WTC11 (cell line): Measurements from ENCODE around the gene ASTN2. TPM values are rescaled to one million over a fixed set of nuclear protein-coding genes. Genes with fewer than 3 reads are reported as not detected.

Experiments
- ATAC-seq: fragments of 200-7000 bp; cut with Tn5 transposase; 2 replicates; pipeline ENCODE4 v1.10.0; 2021; ENCODE audit warnings: mild to moderate bottlenecking, moderate library complexity
- CTCF ChIA-PET: fragments of 300-600 bp; sonication (Branson Sonifier 250); formaldehyde crosslinking; loops from one replicate; lab custom pipeline; 2021; ENCODE audit warnings: antibody characterized with exemption; lab: Charles Lee
- POLR2A ChIA-PET: fragments of 350-600 bp; sonication (Branson Sonifier 250); formaldehyde crosslinking; loops from one replicate; lab custom pipeline; 2021; ENCODE audit warnings: antibody characterized with exemption; lab: Charles Lee
- DNase-seq: peaks from one replicate; pipeline ENCODE4 v3.0.0; 2021; ENCODE audit warnings: low spot score
- H3K27ac Mint-ChIP-seq: 2 replicates; pipeline ENCODE4 v1.8.0; 2021; ENCODE audit warnings: mixed read lengths
- H3K27me3 Mint-ChIP-seq: 2 replicates; pipeline ENCODE4 v1.8.0; 2021; ENCODE audit warnings: low read depth, mild to moderate bottlenecking, moderate library complexity, mixed read lengths
- H3K36me3 Mint-ChIP-seq: 2 replicates; pipeline ENCODE4 v1.8.0; 2021; ENCODE audit warnings: mixed read lengths
- H3K4me1 Mint-ChIP-seq: 2 replicates; pipeline ENCODE4 v1.8.0; 2022; ENCODE audit warnings: mixed read lengths
- H3K4me3 Mint-ChIP-seq: 2 replicates; pipeline ENCODE4 v1.8.0; 2021; ENCODE audit warnings: mild to moderate bottlenecking, moderate library complexity, mixed read lengths
- H3K9me3 Mint-ChIP-seq: 2 replicates; pipeline ENCODE4 v1.8.0; 2021; ENCODE audit warnings: mixed read lengths
- CDX4 ChIP-seq: fragments of 250-450 bp; sonication (Bioruptor Pico); IDR thresholded peaks from 2 replicates; pipeline ENCODE4 v1.9.0; 2021; ENCODE audit warnings: moderate library complexity, mild to moderate bottlenecking, inconsistent platforms, borderline replicate concordance
- E2F4 ChIP-seq: sonication (generic); formaldehyde crosslinking; IDR thresholded peaks from 2 replicates; pipeline ENCODE4 v1.8.1; 2022; ENCODE audit warnings: low read depth, mild to moderate bottlenecking, moderate library complexity, missing genetic modification reagents, borderline replicate concordance
- FOXP4 ChIP-seq: sonication (generic); formaldehyde crosslinking; IDR thresholded peaks from 2 replicates; pipeline ENCODE4 v1.8.0; 2022; ENCODE audit warnings: mild to moderate bottlenecking, missing genetic modification reagents
- JAZF1 ChIP-seq: fragments of 250-450 bp; sonication (Bioruptor Pico); IDR thresholded peaks from 2 replicates; pipeline ENCODE4 v1.9.0; 2021; ENCODE audit warnings: moderate library complexity, mild to moderate bottlenecking, inconsistent platforms
- NR1H2 ChIP-seq: sonication (generic); formaldehyde crosslinking; IDR thresholded peaks from 2 replicates; pipeline ENCODE4 v1.9.0; 2021; ENCODE audit warnings: mild to moderate bottlenecking, moderate library complexity, missing genetic modification reagents
- SOX15 ChIP-seq: fragments of 250-450 bp; sonication (Bioruptor Pico); IDR thresholded peaks from 2 replicates; pipeline ENCODE4 v1.9.0; 2021; ENCODE audit warnings: mild to moderate bottlenecking
- STAT6 ChIP-seq: sonication (generic); formaldehyde crosslinking; conservative IDR thresholded peaks from 2 replicates; pipeline ENCODE4 v1.8.1; 2023; ENCODE audit warnings: mild to moderate bottlenecking, low read depth, missing genetic modification reagents, moderate library complexity
- ZBTB21 ChIP-seq: sonication (generic); formaldehyde crosslinking; IDR thresholded peaks from 2 replicates; pipeline ENCODE4 v1.8.1; 2023; ENCODE audit warnings: mild to moderate bottlenecking, missing genetic modification reagents, borderline replicate concordance
- ZNF121 ChIP-seq: sonication (generic); formaldehyde crosslinking; IDR thresholded peaks from 2 replicates; pipeline ENCODE4 v1.8.0; 2023; ENCODE audit warnings: missing genetic modification reagents
- ZNF219 ChIP-seq: sonication (generic); formaldehyde crosslinking; IDR thresholded peaks from 2 replicates; pipeline ENCODE4 v1.8.0; 2023; ENCODE audit warnings: missing genetic modification reagents, mild to moderate bottlenecking, borderline replicate concordance
- ZNF263 ChIP-seq: sonication (generic); formaldehyde crosslinking; IDR thresholded peaks from 2 replicates; pipeline ENCODE4 v1.8.1; 2022; ENCODE audit warnings: low read depth, mild to moderate bottlenecking, moderate library complexity, missing genetic modification reagents
- ZNF396 ChIP-seq: fragments of 250-450 bp; sonication (Bioruptor Pico); IDR thresholded peaks from 2 replicates; pipeline ENCODE4 v1.8.0; 2021; ENCODE audit warnings: mild to moderate bottlenecking, moderate library complexity, borderline replicate concordance
- ZNF425 ChIP-seq: fragments of 250-450 bp; sonication (Bioruptor Pico); conservative IDR thresholded peaks from 2 replicates; pipeline ENCODE4 v1.9.0; 2021; ENCODE audit warnings: mild to moderate bottlenecking
- ZNF532 ChIP-seq: fragments of 250-450 bp; sonication (Bioruptor Pico); IDR thresholded peaks from 2 replicates; pipeline ENCODE4 v1.9.0; 2021; ENCODE audit warnings: mild to moderate bottlenecking, borderline replicate concordance
- total RNA-seq: library from RNA; stranded (reverse); gene quantifications from 3 replicates; pipeline ENCODE4 v1.2.3, GENCODE V29; 2021

Gene ASTN2
- total RNA-seq, 1 experiment from 2014 or later = 16.2 TPM

- TF ChIP-seq STAT6 (CRISPR knock-in tag) (no peak), SOX15 (CRISPR knock-in tag) (no peak), ZNF532 (CRISPR knock-in tag) (no peak), JAZF1 (no peak), NR1H2 (CRISPR knock-in tag) (no peak)
Measured at GRCh38 chr9:116493183-116493860, 921.5 kb downstream of the ASTN2 start (continued).

GRCh38 chr9:116491659-116492058 is 923.2 kb downstream of the ASTN2 start:
- Mint-ChIP-seq H3K4me1 (peaks cover 39% of the 10 kb centered on the region), H3K4me3 (no peak overlapping the region), H3K27me3 (peaks cover 5% of the 10 kb centered on the region; the same call in 1 of the 2 replicates), H3K9me3 (0 out of 2 replicates have a peak, but pooled peaks cover 3% of the 10 kb centered on the region), H3K36me3 (no peaks in the 10 kb centered on the region), H3K27ac (no peak overlapping the region)
- DNase-seq (no peak), ATAC-seq (no peak)
- TF ChIP-seq ZNF425 = no peak
- no peak for TF ChIP-seq E2F4
- TF ChIP-seq ZNF396 (CRISPR knock-in tag) = no peak
- no peak for TF ChIP-seq FOXP4
- no peak for TF ChIP-seq ZNF219 (CRISPR knock-in tag)
- no peak for TF ChIP-seq ZBTB21
- TF ChIP-seq ZNF532 (CRISPR knock-in tag) = no peak
- TF ChIP-seq CDX4 (CRISPR knock-in tag) = no peak
- TF ChIP-seq ZNF121 = no peak
- no peak for TF ChIP-seq ZNF263 (CRISPR knock-in tag)
- POLR2A ChIA-PET = interaction anchor here (0.6 kb wide), 2 partner anchors 14 to 24 kb away, joined by 3 read pairs; no protein-coding TSS in a partner anchor
- CTCF ChIA-PET = interaction anchor here (0.6 to 2.2 kb wide), 10 partner anchors 8 to 898 kb away, joined by 3 to 17 read pairs (median 4); partner anchors contain the start of gene PAPPA
